Activated CD4-positive, alpha-beta T cell treated with anti-CD3 and anti-CD28 coated beads, Interleukin-10, Interleukin-2, amounts not matched to agents 100 ng/mL and 50 ng/mL, durations not matched to agents 16 hours and 8 hours (primary cell): ENCODE data around the gene TADA2A.
"Not testable (repeated sequence)": the region's sequence is repeated elsewhere in the genome, so short reads cannot be mapped to it uniquely, and the experiment has no call there.

Experiments
- DNase-seq: peaks from one replicate; pipeline ENCODE4 v3.0.0-alpha.2; 2020

Gene TADA2A

DNA sequence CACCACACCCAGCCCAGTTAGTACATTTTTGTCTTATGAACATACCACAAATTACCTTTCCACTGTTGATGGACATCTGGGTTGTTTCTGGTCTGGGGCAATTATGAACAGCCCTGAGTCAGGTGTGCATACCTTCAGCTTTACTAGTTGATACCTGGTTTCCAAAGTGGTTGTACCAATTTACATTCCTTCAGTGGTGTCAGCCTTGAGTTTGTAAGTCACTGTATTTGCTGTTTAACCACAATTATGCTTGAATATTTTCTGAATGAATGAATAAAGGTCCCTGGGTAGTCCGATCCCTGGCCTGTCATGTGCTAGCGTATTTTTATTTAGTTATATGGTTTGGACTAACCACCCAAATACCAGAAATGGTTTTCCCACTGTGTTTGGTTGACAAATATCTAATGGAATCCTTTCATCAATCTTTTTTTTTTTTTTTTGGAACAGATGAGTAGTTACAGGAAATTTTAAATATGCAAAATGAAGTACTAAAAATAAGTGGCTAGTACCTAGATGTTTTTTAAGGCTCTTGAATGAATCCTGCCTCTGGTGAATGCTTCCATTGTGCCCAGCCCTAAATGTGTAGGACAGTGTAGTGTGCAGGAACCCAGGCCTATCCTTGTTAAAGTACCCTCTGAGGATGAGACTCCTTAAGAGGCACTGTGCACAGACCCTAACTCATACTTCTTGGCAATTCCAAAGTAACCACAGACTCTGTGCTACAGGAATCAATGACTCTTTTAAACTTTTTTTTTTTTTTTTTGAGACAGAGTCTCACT, 86.8 kb downstream of the TADA2A start:
- DNase-seq, result no peak

DNA sequence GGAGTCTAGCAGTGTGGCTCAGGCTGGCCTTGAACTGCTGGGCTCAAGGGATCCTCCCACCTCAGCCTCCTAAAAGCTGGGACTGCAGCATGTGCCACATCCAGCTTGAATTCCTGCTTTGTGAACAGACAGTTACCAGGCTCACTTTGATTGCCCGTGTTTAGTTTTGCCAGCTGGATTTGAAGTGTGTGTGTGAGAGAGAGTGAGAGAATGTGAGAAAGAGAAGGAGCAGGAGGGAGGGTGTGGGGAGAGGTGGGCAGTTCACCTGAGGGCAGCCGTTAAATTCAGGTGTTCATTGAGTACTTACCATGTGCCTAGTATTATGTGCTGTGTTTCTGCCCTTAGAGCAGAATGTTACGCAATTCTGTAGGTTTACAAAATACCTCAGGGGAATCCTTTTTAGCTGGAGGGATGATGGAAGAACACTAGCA, 87.7 kb downstream of the TADA2A start:
- DNase-seq, result no peak

DNA sequence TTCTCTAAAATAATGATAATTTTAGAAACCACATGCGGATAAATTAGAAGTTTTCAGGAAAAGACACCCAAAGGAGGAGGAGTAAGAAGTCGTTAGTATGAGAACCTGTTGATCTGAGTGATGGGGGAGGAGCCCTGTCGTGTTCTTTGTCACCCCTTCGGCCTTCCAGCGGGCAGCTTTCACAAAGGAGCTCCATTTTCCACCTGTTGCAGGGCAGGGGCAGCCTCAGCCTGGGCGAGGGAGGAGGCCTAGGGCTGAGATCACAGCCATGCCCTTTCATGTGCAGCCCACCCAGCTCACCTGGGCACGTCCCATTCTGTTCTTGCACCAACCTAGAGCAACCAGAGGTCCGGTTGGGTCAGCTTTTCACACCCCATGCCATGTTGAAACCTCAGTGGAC, 88.3 kb downstream of the TADA2A start:
- no peak for DNase-seq

DNA sequence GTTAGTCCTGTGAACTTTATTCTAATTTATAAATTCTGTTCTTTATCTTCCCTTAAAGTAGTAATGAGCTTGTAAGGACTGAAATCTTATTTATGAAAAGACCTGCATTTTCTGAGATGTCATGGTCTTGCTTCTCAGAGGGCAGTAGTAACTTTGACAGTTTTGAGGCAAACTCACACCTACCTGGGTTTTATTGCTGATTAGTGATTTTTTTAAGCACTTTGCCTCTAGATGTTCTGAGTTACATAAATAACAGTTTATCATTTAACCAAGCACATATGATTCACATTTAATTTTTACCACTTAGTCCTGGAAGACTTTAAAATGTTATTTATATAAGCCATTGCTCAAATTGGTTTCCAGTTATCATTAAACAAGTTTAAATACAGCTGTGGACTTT, 93.7 kb downstream of the TADA2A start:
- no peak for DNase-seq

DNA sequence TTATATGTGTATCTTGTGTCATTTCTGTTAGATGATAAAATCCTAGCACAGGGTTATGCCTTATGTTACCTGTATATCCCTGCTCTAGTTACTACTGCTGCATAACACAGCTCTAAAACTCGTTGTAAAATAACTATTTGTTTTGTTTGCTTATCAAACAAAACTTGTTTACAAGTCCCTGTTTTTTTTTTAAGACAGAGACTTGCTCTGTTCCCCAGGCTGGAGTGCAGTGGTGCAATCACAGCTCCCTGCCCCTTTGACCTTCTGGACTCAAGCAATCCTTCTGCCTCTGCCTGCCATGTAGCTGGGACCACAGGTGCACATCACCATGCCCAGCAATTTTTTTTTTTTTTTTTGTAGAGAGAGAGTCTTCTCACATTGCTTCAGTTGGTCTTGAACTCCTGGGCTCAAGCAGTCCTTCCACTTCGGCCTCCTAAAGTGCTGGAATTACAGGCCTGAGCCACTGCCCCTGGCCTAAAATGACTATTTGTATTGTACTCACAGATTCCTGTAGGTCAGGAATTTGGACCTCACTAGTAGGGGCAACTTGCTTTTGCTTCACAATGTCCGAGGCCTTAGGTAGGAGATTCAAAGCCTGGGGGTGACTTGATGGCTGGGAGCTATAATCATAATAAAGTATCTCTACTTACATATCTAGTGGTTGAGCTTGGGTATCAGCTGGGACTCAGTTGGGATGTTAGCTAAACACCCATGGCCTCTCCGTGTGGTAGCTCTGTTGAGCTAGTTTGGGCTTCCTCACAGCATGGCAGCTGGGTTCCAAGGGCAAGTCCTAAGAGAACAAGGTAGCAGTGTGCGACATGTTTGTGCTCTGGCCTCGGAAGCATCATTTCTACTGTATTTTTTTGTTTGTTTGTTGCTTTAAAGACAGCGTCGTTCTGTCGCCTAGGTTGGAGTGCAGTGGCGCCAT, 95.6 kb downstream of the TADA2A start:
- DNase-seq, result no peak

DNA sequence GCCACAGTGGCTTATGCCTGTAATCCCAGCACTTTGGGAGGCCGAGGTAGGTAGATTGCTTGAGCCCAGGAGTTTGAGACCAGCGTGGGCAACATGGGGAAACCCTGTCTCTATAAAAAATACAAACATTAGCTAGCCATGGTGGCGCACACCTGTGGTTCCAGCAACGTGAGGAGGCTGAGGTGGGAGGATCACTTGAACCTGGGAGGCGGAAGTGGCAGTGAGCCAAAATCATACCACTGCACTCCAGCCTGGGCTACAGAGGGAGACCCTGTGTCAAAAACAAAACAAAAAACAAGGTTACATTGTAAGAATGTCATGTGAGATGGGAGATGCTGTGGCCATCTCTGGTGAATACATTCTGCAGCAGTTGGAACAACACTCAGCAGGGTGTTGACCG, 96.5 kb downstream of the TADA2A start:
- DNase-seq, result no peak

DNA sequence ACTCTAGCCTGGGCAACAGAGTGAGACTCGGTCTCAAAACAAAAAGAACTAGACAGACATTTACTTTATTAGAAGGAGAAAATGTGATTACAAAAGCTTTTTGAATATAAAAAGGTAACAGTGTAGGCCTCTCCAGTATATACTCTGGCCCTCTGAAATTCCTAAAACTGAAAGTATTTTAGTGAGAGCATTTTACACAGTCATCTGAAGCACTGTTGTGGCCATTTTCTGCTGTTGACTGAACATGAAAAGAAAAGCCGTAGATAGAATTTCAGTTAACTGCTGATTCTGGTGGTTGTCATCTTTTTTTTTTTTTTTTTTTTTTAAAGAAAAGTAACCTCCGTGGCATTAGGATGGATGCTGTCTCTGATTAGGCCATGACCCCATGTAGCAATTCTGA, 98.6 kb downstream of the TADA2A start:
- peak; percentile 32 for DNase-seq

DNA sequence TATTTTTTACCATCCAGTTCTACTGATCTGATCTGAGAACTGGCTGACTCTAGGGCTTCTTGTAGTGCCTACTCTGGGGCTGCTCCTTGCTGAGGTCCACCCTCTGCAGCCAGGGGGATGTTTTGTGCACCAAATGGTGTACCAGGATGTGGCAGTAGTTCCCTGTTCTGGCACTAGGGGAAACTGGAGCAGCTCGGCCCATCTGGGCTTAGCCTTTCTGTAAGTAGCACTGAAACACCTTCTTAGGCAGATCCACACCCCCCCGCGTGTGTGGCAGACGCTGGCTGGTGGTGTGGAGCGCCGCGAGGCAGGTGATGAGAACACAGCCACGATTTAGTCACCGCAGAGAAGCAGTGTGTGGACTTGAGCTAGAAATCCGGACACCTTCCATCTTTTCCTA, 100.0 kb downstream of the TADA2A start:
- peak; percentile 23 for DNase-seq

DNA sequence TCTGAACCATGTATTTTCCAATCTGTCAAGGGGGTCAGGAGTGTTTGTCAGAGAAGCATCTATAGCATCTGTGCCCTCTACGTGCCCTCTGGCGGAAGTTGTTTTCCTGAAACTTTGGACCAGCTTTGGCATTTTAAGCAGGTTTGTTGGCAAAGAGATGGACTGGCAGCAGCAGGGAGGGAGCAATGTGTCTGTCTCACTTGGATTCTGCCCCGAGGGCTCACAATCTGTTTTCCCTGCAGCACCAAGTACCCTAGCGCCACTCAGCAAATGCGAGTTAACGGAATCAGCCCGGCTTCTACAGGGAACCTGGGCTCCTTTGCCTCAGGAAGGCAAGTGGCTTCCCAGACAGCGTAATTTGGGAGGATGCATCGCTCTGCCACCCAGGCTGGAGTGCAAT, 100.4 kb downstream of the TADA2A start:
- no peak for DNase-seq

DNA sequence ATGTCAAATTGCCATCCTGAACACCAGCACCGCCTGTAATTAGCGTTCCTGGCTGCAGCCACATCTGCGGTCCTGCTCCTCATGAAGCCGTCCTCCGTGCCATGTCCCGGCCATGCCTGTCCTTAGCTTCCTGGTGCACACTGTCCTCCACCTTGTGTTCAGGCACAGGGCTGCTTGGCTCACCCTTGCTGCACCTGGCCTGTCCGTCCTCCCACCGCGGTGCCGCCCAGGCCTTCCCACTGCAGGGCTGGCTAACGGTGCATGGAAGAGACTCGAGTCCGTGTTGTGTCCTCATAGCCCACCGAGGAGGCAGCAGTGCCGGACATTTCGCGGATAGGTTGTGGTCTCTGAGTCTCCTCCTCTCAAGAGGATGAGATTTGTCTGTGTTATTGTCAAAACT, 103.4 kb downstream of the TADA2A start:
- DNase-seq, result no peak

DNA sequence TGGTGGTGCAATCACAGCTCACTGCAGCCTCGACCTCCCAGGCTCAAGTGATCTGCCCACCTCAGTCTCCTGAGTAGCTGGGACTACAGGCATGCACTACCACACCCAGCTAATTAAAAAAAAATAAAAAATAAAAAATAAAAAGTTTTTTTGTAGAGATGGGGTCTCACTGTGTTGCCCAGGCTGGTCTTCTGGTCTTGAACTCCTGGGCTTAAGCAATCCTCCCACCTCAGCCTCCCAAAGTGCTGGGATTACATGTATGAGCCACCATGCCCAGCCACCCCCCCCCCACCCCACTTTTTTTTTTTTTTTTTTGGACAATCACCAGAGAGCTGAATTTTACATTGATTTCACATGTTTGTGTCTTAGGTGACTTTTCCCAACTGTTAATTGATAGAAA, 105.0 kb downstream of the TADA2A start:
- not testable (repeated sequence) for DNase-seq

DNA sequence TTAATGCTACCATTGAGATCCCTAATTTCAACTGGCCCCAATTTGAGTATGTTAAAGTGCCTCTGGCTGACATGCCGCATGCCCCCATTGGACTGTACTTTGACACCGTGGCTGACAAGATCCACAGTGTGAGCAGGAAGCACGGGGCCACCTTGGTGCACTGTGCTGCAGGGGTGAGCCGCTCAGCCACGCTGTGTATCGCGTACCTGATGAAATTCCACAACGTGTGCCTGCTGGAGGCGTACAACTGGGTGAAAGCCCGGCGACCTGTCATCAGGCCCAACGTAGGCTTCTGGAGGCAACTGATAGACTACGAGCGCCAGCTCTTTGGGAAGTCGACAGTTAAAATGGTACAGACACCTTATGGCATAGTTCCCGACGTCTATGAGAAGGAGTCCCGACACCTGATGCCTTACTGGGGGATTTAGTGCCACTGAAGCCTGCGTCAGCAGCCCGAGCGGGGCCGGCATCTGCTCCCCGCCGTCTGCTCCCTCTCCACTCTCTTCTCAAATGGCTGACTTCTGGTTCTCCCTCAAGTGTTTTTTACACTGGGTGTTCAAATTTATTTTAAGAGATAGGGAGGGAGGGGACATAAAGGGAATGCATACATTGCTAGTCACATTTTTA, 105.9 kb downstream of the TADA2A start:
- no peak for DNase-seq

DNA sequence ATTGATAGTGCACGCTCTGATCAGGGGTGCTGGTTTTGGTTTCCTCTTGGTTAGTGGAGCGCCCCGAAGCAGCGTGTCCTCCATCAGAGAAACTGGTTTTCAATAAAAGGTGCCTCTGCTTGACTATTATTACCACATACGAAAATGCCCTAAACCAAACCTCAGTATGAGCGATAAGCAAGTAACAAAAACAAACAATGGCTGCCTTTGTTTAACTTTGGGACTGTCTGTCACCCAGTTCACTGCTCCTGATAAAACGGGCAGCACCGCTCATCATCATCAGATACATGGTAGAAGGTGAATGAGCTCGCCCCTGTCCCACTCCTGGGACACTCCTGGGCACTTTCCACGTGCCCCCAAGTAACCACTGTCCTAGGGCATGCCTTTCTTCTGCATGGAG, 107.0 kb downstream of the TADA2A start:
- no peak for DNase-seq

DNA sequence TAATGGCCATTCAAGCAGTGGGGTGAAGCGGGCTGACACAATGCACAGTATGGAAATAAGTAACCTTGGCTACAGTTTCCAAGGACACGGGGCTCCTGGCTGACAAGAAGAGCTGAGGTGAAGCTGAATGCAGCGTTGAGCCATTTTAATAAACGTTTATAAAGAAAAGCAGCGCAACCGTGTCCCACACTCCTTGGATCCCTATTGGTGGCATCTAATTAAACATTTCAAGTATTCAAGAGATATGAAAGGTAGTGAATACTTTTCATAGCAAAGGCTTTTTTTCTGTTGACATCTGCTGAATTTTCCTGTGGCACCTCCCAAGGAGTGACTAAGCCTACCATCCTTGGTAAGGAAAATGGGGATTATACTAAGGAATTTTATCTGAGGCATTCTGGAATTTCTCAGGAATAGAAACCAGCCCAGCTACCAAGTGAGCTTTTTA, 109.5 kb downstream of the TADA2A start:
- DNase-seq, result no peak

DNA sequence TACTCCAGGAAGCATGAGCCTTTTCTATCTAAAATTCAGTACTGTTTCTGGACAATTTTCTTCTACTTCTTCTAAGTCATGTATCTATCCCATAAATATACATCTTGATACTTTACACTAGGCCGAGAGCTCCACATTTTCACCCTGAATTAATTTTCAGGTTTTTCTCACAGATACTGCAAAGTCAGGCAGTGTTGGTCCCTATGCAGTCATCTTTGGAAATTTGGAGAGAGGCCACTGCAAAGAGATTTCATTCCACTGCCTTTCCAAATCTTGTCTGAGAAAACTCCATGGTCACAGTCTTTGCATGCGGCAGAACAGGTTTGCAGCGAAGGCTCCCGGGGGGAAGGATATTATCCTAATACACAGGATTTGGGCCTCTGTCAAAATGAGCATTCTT, 111.2 kb downstream of the TADA2A start:
- DNase-seq, result no peak

DNA sequence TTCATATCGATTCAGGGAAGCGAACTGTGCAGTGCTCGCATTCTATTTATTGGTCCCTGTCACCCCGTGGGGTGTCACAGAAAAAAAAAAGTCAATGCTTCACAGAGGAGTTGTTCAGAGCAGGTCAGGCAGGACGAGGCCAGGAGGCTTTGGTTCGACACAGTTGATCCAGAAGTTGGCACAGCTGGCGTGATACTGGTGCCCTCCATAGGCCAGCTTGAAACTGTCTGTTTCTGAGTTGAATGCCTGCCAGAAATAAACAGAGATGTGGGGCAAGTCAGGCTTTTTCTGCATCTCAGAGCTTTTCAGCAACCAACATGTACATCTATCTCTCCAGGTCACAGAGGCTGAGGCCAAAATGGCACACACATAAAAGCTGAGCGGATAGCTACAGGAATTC, 112.1 kb downstream of the TADA2A start:
- DNase-seq, result no peak

DNA sequence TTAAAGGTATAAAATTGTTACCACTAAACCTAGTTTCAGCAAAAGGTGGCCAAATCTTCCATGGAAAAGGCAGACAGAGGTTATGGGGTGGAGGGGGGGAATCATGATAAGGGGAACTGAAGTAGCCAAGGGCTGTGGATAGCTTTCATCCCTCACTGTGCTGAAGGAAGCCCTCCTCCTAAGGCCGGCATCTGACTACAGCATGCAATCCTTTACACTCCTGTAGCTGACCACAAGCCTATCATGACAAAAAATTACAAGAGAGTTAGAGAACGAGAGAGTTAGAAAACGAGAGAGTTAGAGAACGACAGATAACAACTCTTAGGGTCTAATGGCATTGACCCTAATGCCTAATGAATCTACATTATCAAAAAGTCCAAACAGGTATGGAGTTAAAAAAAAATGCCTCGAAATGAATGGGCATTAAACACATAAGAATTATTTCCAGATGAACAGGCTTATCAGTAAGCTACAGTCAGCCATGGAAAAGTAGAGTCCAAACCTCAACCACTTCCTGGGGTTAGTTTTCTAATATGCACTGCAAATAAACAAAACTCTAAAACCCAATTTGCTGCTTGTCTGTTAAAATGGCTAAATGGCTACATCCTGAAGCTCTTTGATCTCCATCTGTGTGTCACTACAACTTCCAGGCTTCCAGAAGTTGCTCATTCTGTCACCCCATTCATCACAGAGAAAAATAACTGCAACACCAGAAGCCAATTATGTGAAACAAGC, 112.7 kb downstream of the TADA2A start:
- DNase-seq, result peak; percentile 1

DNA sequence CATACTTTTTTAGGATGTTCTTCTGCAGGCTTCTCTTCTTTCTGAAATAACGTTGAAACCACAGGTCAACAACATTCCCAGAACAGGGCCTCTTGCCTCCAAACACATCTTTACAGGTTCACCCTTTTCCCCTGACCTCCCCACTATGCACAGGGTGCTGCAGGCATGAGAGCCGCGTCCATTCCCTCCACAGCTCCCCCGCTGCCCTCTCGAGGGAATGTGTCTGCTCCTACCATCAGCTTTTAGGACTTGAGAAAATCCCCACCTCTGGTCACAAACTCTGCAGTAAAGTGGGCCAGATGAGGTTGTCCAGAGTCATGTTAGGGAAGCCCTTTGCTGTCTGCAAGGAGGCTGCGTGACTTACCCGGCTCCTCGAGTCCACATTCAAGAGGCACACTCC, 113.5 kb downstream of the TADA2A start:
- DNase-seq, result no peak

DNA sequence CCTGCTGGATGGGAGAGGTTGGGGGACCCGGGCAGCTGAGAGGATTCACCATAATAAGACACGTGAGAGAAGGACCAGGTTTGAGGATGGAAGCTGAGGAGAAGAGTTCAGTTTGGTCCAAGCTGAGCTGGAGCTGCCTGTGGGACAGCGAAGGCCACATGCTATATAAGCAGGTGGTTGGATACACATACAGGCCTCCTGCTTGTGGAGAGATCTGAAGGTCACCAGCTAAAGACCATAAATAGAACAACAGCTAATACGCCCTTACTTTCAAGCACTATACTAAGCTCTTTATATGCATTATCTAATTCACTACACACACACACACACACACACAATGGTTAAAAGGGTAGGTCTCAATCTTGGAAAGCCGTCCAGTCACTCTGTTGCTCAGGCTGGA, 115.1 kb downstream of the TADA2A start:
- DNase-seq, result no peak

DNA sequence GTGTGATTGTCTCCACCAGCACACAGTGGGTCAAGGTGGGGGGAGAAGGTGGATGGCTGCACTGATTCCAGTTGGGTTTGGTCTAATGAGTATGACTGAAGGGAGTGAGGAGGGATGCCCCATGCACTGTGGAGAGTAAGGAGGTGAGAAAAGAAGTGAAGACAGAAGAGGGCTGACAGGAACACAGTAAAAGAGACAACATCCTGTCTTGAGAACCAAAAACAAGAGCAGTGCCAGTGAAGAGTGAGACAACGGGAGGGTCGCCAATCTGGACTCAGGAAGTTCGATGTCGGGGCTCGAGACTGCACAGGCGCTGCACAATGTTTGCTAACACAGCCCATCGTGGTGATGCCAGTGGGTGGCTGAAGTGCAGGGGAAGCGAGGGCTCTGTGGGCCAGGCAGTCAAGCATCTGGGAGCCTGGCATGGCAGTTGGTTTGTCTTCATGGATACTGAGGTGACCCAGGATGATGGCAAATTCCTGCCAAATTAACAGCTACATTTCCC, 117.1 kb downstream of the TADA2A start:
- DNase-seq, result no peak

DNA sequence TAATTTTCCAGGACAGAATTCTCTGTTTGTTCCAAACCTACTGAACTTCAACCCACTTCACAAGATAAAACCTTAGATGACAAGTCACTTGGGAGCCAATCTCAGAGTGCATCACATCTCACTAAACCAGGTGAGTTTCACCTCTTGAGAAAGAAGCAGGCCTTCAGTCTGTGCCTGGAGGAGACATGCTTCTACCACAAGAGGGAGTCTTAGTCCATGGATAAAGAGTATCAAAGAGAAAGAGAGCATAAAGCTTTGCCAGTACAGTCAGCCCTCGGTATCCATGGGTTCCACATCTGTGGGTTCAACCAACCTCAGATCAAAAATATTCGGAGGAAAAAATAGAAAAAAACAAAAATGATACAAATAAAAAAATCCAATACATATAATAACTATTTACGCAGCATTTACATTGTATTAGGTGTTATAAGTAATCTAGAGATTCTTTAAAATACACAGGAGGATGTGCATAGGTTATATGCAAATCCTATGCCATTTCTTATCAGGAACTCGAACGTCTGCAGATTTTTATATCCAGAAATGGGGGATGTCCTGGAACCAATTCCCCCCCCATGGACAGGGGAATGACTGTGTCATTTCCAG, 120.7 kb downstream of the TADA2A start:
- peak; percentile 58 for DNase-seq
